Lung (tissue), 12 donors: Measurements from ENCODE around the gene IGLL1. TPM values are rescaled to one million over a fixed set of nuclear protein-coding genes. Genes with fewer than 3 reads are reported as not detected.
"Not testable (repeated sequence)": the region's sequence is repeated elsewhere in the genome, so short reads cannot be mapped to it uniquely, and the experiment has no call there.

Experiments used
- ATAC-seq: fragments of 200-7000 bp; cut with Tn5 transposase; one replicate; pipeline ENCODE4 v1.9.1; 2020; ENCODE audit warnings: moderate number of reproducible peaks; ENCODE audit not compliant: insufficient read depth, low FRiP score
- DNase-seq, 3 donors: peaks; one replicate each; pipeline ENCODE4 v3.0.0-alpha.2; 2013 to 2017
- H3K27ac ChIP-seq, 2 donors: one replicate each; pipeline ENCODE4 v1.5.1; 2013; ENCODE audit warnings: mild to moderate bottlenecking in 2 of 2, moderate library complexity in 2 of 2, control low read depth in 1 of 2, inconsistent platforms in 1 of 2, low read depth in 1 of 2, low read length in 1 of 2
- H3K27me3 ChIP-seq, 3 donors: one replicate each; pipeline ENCODE4 v1.5.1; 2013; ENCODE audit warnings: low read length in 2 of 3; ENCODE audit not compliant: control insufficient read depth in 3 of 3, insufficient read depth in 3 of 3
- H3K36me3 ChIP-seq, 4 donors: one replicate each; pipeline ENCODE4 v1.5.1; 2013; ENCODE audit warnings: low read length in 4 of 4, mild to moderate bottlenecking in 1 of 4, moderate library complexity in 1 of 4; ENCODE audit not compliant: control insufficient read depth in 4 of 4, insufficient read depth in 4 of 4
- H3K4me1 ChIP-seq, 5 donors: one replicate each; pipeline ENCODE4 v1.5.1; 2013; ENCODE audit warnings: low read length in 5 of 5, mild to moderate bottlenecking in 2 of 5, moderate library complexity in 1 of 5; ENCODE audit not compliant: control insufficient read depth in 5 of 5, insufficient read depth in 5 of 5
- H3K4me3 ChIP-seq: one replicate; pipeline ENCODE4 v1.5.1; 2013; ENCODE audit warnings: mild to moderate bottlenecking, control low read depth, moderate library complexity
- H3K9ac ChIP-seq, 2 donors: one replicate each; pipeline ENCODE4 v1.5.1; 2013; ENCODE audit warnings: low read length in 2 of 2, control low read depth in 1 of 2; ENCODE audit not compliant: insufficient read depth in 1 of 2
- H3K9me3 ChIP-seq, 4 donors: one replicate each; pipeline ENCODE4 v1.5.1; 2013; ENCODE audit warnings: low read length in 3 of 4, mild to moderate bottlenecking in 1 of 4, moderate library complexity in 1 of 4; ENCODE audit not compliant: control insufficient read depth in 4 of 4, insufficient read depth in 3 of 4
- CTCF ChIP-seq: IDR thresholded peaks from 2 replicates; pipeline ENCODE4 v1.5.1; 2012; ENCODE audit warnings: mild to moderate bottlenecking; ENCODE audit errors: control extremely low read depth, extremely low read depth
- WGBS, 2 donors: extraction: QIAGEN DNeasy Blood & Tissue Kit; methylation state at CpG; one replicate each; pipeline ENCODE4 v1.1.7; 2013; 5-methylcytosine and 5-hydroxymethylcytosine counted together
- polyA plus RNA-seq, 2 donors: library from polyadenylated mRNA; stranded (reverse); fragments of 200-250 nt; gene quantifications; one replicate each; pipeline ENCODE4 v1.2.1, GENCODE V29; 2013
- total RNA-seq, 2 donors: library from RNA; depleted of rRNA in 1 of 2; stranded (reverse); fragments of >200 nt in 1 of 2; gene quantifications; one replicate each; pipeline ENCODE4 v1.2.1, GENCODE V29; 2014 to 2021
- donor health status: control.
- donor health status: control.
- donor health status: Bipolar disorder and iron deficiency.
- donor health status: healthy.
- donor health status: DM: yes; HTN: yes; CAD: no.

IGLL1 gene
- total and polyA plus RNA-seq, 4 donors, result 0.16 to 0.28 TPM; not detected in 2

GRCh38 chr22:23575601-23576000, 4.5 kb downstream of the IGLL1 start:
- Histone ChIP-seq H3K9ac (no peak overlapping the region), H3K4me3 (no peak overlapping the region), H3K27ac (no peak overlapping the region), H3K4me1 (no peaks in the 10 kb centered on the region), H3K9me3 (peaks cover 0 to 2% (median 0%) of the 10 kb centered on the region in 4 donors), H3K27me3 (no peaks in the 10 kb centered on the region), H3K36me3 (no peaks in the 10 kb centered on the region)
- WGBS, 2 donors, result 89 to 94% methylated on average over 4 of the region's 4 CpGs
- ATAC-seq (no peak), DNase-seq (no peak)
- no peak for TF ChIP-seq CTCF

- Histone ChIP-seq H3K4me1 (no peaks in the 10 kb centered on the region), H3K9me3 (peaks cover 0 to 2% (median 0%) of the 10 kb centered on the region in 4 donors), H3K27me3 (no peaks in the 10 kb centered on the region), H3K36me3 (no peaks in the 10 kb centered on the region), H3K27ac (no peak overlapping the region), H3K4me3 (no peak overlapping the region), H3K9ac (no peak overlapping the region)
- ATAC-seq (no peak), DNase-seq (no peak)
- 67 to 85% methylated on average over 8 of the region's 8 CpGs for WGBS, 2 donors
- no peak for TF ChIP-seq CTCF
These were observed 5.2 kb downstream of the IGLL1 start for GRCh38 chr22:23574877-23575276.

- Histone ChIP-seq H3K4me1 (no peaks in the 10 kb centered on the region), H3K36me3 (no peaks in the 10 kb centered on the region), H3K27me3 (no peaks in the 10 kb centered on the region), H3K4me3 (no peak overlapping the region), H3K27ac (no peak overlapping the region), H3K9me3 (peaks cover 0 to 2% (median 0%) of the 10 kb centered on the region in 4 donors), H3K9ac (no peak overlapping the region)
- 79 to 88% methylated on average over 4 of the region's 4 CpGs for WGBS, 2 donors
- ATAC-seq, result no peak
- no peak for DNase-seq
- TF ChIP-seq CTCF, result no peak
These were observed 5.7 kb downstream of the IGLL1 start for GRCh38 chr22:23574371-23574811.

GRCh38 chr22:23573701-23574235, 6.3 kb downstream of the IGLL1 start:
- ATAC-seq, H3K27ac ChIP-seq, H3K36me3 ChIP-seq, H3K9ac ChIP-seq, H3K4me1 ChIP-seq, H3K27me3 ChIP-seq, DNase-seq, H3K4me3 ChIP-seq, H3K9me3 ChIP-seq: not testable (repeated sequence)
- 62 to 70% methylated on average over 8 of the region's 8 CpGs for WGBS, 2 donors

GRCh38 chr22:23573106-23573505, 7.0 kb downstream of the IGLL1 start:
- not testable (repeated sequence) for DNase-seq, H3K9me3 ChIP-seq, H3K4me1 ChIP-seq, H3K27me3 ChIP-seq, ATAC-seq, H3K4me3 ChIP-seq, H3K36me3 ChIP-seq, H3K27ac ChIP-seq, H3K9ac ChIP-seq
- 79 to 86% methylated on average over 13 of the region's 13 CpGs for WGBS, 2 donors
